K562 (cell line): Measurements from ENCODE around the gene ASZ1. TPM values are rescaled to one million over a fixed set of nuclear protein-coding genes. Genes with fewer than 3 reads are reported as not detected.

Experiments
- ERF ChIP-seq: fragments of 450-650 bp; formaldehyde crosslinking; IDR thresholded peaks from 2 replicates; pipeline ENCODE4 v1.4.0; 2020; ENCODE audit warnings: mild to moderate bottlenecking, mixed read lengths
- FOXO4 ChIP-seq: fragments of 450-650 bp; formaldehyde crosslinking; IDR thresholded peaks from 2 replicates; pipeline ENCODE4 v1.4.0; 2020; ENCODE audit warnings: mild to moderate bottlenecking, moderate library complexity
- HNRNPH1 ChIP-seq: fragments of 200-400 bp; formaldehyde crosslinking; optimal IDR thresholded peaks from 2 replicates; pipeline ENCODE3; 2017; ENCODE audit warnings: low read depth, mild to moderate bottlenecking, low read length, moderate library complexity
- IRF1 ChIP-seq: sonication (generic); formaldehyde crosslinking; IDR thresholded peaks from 2 replicates; pipeline ENCODE4 v1.8.0; 2022; ENCODE audit warnings: missing genetic modification reagents, mild to moderate bottlenecking, borderline replicate concordance
- KDM4B ChIP-seq, 2 experiments: fragments of 450-650 bp in 1 of 2; sonication (generic) in 1 of 2; IDR thresholded peaks; 2 replicates each; pipeline ENCODE4 v1.6.1; 2016 to 2017; ENCODE audit warnings: borderline replicate concordance in 2 of 2, antibody characterized with exemption in 1 of 2, low read depth in 1 of 2, mild to moderate bottlenecking in 1 of 2
- L3MBTL2 ChIP-seq: fragments of 450-650 bp; IDR thresholded peaks from 2 replicates; pipeline ENCODE4 v1.6.1; 2016; ENCODE audit warnings: mild to moderate bottlenecking, moderate library complexity
- MEIS2 ChIP-seq: fragments of 450-650 bp; IDR thresholded peaks from 2 replicates; pipeline ENCODE4 v1.6.1; 2014; ENCODE audit warnings: mild to moderate bottlenecking; ENCODE audit not compliant: partially characterized antibody
- MITF ChIP-seq: IDR thresholded peaks from 2 replicates; pipeline ENCODE4 v1.6.1; 2014; ENCODE audit warnings: antibody characterized with exemption
- NRF1 ChIP-seq, 2 experiments: fragments of 450-650 bp; IDR thresholded peaks in 1 of 2; conservative IDR thresholded peaks in 1 of 2; 2 replicates each; pipeline ENCODE4 v1.6.1; 2014; ENCODE audit warnings: mild to moderate bottlenecking in 2 of 2
- SMARCB1 ChIP-seq: IDR thresholded peaks from 2 replicates; pipeline ENCODE4 v1.6.1; 2011; ENCODE audit warnings: improper control_type of control experiment, low read depth; ENCODE audit not compliant: insufficient read length
- SRSF9 ChIP-seq: fragments of 200-400 bp; formaldehyde crosslinking; IDR thresholded peaks from 2 replicates; pipeline ENCODE4 v1.6.1; 2017; ENCODE audit warnings: low read depth, low read length, borderline replicate concordance
- THAP7 ChIP-seq: fragments of 250-450 bp; sonication (Bioruptor Pico); IDR thresholded peaks from 2 replicates; pipeline ENCODE4 v1.5.0; 2021
- ZBTB40 ChIP-seq, 2 experiments: fragments of 450-650 bp in 1 of 2; sonication (generic) in 1 of 2; formaldehyde crosslinking in 1 of 2; IDR thresholded peaks; 2 replicates each; pipeline versions ENCODE4 v1.7.1 to v1.9.0; 2016 to 2022; ENCODE audit warnings: inconsistent platforms in 1 of 2, mild to moderate bottlenecking in 1 of 2, missing genetic modification reagents in 1 of 2
- ZNF311 ChIP-seq: fragments of 250-450 bp; sonication (Bioruptor Pico); IDR thresholded peaks from 2 replicates; pipeline ENCODE4 v1.4.0; 2020; ENCODE audit warnings: mild to moderate bottlenecking, moderate library complexity
- polyA plus RNA-seq, 8 experiments: library from polyadenylated mRNA; depleted of rRNA in 4 of 8; stranded (reverse) in 5 of 8; unstranded in 3 of 8; fragments of >200 nt; fragmentation: Nextera tagmentation in 2 of 8; fragmentation: Illumina TruSeq in 1 of 8; extraction: Ambion mirVana in 2 of 8; extraction: Trizol in 1 of 8; gene quantifications; 2 replicates each; pipeline versions ENCODE4 v1.2.1 to v1.2.3, GENCODE V29; 2011 to 2014; ENCODE audit warnings: inconsistent platforms in 1 of 8, missing spikeins in 1 of 8
- total RNA-seq, 7 experiments: library from RNA; depleted of rRNA in 6 of 7; stranded (reverse); fragments of >200 nt in 6 of 7; fragmentation: Illumina TruSeq in 2 of 7; extraction: Trizol in 2 of 7; gene quantifications; 2 replicates each; pipeline versions ENCODE4 v1.2.1 to v1.2.3, GENCODE V29; 2011 to 2021; ENCODE audit warnings: low replicate concordance in 1 of 7

Gene ASZ1
- total and polyA plus RNA-seq, 9 of the 15 experiments (the other 6 are each of a cell fraction or from before 2014, with no cell fraction given), result not detected

- TF ChIP-seq ZBTB40 (IDR thresholded peaks at IDR 0.05) (no peak), ZBTB40 (CRISPR knock-in tag; IDR thresholded peaks at IDR 0.05) (no peak), IRF1 (CRISPR knock-in tag) (no peak), HNRNPH1 (no peak), FOXO4 (CRISPR knock-in tag) (0 out of 2 replicates have a peak, but pooled peaks have one; percentile 75), THAP7 (CRISPR knock-in tag) (no peak), ZNF311 (CRISPR knock-in tag) (no peak), SRSF9 (no peak), KDM4B (IDR thresholded peaks at IDR 0.05; ENCODE audit: borderline replicate concordance in 2 of 2, low read depth in 1 of 2) (no peak), L3MBTL2 (peak; percentile 99), SMARCB1 (no peak), MITF (no peak), MEIS2 (peak; percentile 66), NRF1 (conservative IDR thresholded peaks at IDR 0.05 in 1 of 2, IDR thresholded peaks at IDR 0.05 in 1 of 2) (peak; percentile 93 to 94), ERF (CRISPR knock-in tag) (no peak)
These were observed at the start of gene ASZ1 (continued) for GRCh38 chr7:117427258-117427701.
